IMR-90 (cell line): ENCODE measurements around the gene CFAP157.

Source experiments
- BHLHE40 ChIP-seq: fragments of 150-350 bp; IDR thresholded peaks from 2 replicates; pipeline ENCODE4 v1.6.1; 2016; ENCODE audit warnings: mild to moderate bottlenecking, low read depth, low read length
- POLR2A ChIP-seq: IDR thresholded peaks from 2 replicates; pipeline ENCODE4 v1.6.1; 2012; ENCODE audit warnings: mild to moderate bottlenecking, low read depth, low read length
- TF ChIP-seq, protein P1 (sequence below): conservative IDR thresholded peaks from 2 replicates; pipeline ENCODE4 v1.5.1; 2012; ENCODE audit warnings: mild to moderate bottlenecking, low read depth, low read length, improper control_type of control experiment

DNA sequence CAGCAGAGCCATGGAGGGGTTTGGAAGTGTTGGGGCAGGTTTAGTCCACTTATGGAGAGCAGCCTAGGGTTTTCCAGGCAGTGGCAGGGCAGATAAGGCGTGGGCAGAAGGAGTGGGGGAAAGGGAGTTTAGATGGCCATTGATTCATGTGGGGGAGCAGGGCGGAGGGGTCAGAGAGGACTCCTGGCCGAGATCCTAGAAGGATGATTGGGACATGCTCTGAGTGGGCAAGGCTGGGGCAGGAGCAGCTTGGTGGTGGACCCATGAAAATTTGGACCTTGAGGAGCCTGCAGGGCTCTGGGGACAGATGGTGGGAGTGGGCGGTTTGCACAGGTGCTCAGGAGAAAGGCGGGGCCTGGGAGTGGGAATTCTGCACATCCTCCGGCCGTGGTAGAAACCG, 46.4 kb downstream of the CFAP157 start:
- no peak for TF ChIP-seq POLR2A
- TF ChIP-seq, protein P1, sequence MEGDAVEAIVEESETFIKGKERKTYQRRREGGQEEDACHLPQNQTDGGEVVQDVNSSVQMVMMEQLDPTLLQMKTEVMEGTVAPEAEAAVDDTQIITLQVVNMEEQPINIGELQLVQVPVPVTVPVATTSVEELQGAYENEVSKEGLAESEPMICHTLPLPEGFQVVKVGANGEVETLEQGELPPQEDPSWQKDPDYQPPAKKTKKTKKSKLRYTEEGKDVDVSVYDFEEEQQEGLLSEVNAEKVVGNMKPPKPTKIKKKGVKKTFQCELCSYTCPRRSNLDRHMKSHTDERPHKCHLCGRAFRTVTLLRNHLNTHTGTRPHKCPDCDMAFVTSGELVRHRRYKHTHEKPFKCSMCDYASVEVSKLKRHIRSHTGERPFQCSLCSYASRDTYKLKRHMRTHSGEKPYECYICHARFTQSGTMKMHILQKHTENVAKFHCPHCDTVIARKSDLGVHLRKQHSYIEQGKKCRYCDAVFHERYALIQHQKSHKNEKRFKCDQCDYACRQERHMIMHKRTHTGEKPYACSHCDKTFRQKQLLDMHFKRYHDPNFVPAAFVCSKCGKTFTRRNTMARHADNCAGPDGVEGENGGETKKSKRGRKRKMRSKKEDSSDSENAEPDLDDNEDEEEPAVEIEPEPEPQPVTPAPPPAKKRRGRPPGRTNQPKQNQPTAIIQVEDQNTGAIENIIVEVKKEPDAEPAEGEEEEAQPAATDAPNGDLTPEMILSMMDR, result no peak
- no peak for TF ChIP-seq BHLHE40
